ENCODE measurements around the gene ASTN1. TPM values are rescaled to one million over a fixed set of nuclear protein-coding genes. Genes with fewer than 3 reads are reported as not detected.

Gene ASTN1
- total RNA-seq, 1 experiment from 2014 or later, result 0.05 TPM

- intact Hi-C loops (cut with micrococcal nuclease; ENCODE audit: unreplicated experiment) (no loop called here), in situ Hi-C loops (cut with HindIII; ENCODE audit: low pct_unique_long_range_greater_than_20kb, low sequenced_read_pairs) (no loop called here)
- BruUV-seq (replicated peaks), result no TSS peak
- no peaks in the 10 kb centered on the region for H3K9me3 ChIP-seq (ENCODE audit: control insufficient read depth, insufficient read depth, low read depth, low read length)
- H3K27ac ChIP-seq (ENCODE audit: low read length), result no peak overlapping the region
- peaks cover 2% of the 10 kb centered on the region for H3K27me3 ChIP-seq (ENCODE audit: control insufficient read depth, insufficient read depth, low read length)
- DNase-seq (ENCODE audit: low read depth, low spot score) (no peak), ATAC-seq (no peak)
- H3K36me3 ChIP-seq (ENCODE audit: control insufficient read depth, insufficient read depth, low read length), result no peaks in the 10 kb centered on the region
- TF ChIP-seq SIN3A (IDR thresholded peaks at IDR 0.05; ENCODE audit: borderline replicate concordance, insufficient read depth, low read depth, low read length) (no peak), CTCF (IDR thresholded peaks at IDR 0.05) (no peak), REST (IDR thresholded peaks at IDR 0.05; ENCODE audit: insufficient read depth in 1 of 2, low read depth in 2 of 2, low read length in 1 of 2) (no peak), POLR2AphosphoS5 (IDR thresholded peaks at IDR 0.05; ENCODE audit: low read depth, low read length) (no peak), TCF7L2 (IDR thresholded peaks at IDR 0.05; ENCODE audit: low read depth, low read length) (no peak)
- H3K4me1 ChIP-seq (ENCODE audit: control insufficient read depth, insufficient read depth, low read length), result no peaks in the 10 kb centered on the region
- ChIA-PET POLR2A (no interaction called here), CTCF (no interaction called here)
- no peak overlapping the region for H3K4me3 ChIP-seq (ENCODE audit: low read depth in 2 of 2, low read length in 2 of 2)
Measured at GRCh38 chr1:177118901-177119300, 45.6 kb downstream of the ASTN1 start.

- Histone ChIP-seq H3K36me3 (ENCODE audit: control insufficient read depth, insufficient read depth, low read length) (no peaks in the 10 kb centered on the region), H3K9me3 (ENCODE audit: control insufficient read depth, insufficient read depth, low read depth, low read length) (no peaks in the 10 kb centered on the region), H3K4me1 (ENCODE audit: control insufficient read depth, insufficient read depth, low read length) (no peaks in the 10 kb centered on the region), H3K27me3 (ENCODE audit: control insufficient read depth, insufficient read depth, low read length) (peaks cover 4% of the 10 kb centered on the region), H3K4me3 (ENCODE audit: low read depth in 2 of 2, low read length in 2 of 2) (no peak overlapping the region), H3K27ac (ENCODE audit: low read length) (no peak overlapping the region)
- in situ Hi-C loops (cut with HindIII; ENCODE audit: low pct_unique_long_range_greater_than_20kb, low sequenced_read_pairs) (no loop called here), intact Hi-C loops (cut with micrococcal nuclease; ENCODE audit: unreplicated experiment) (no loop called here)
- CTCF ChIA-PET, result no interaction called here
- BruUV-seq (replicated peaks), result no TSS peak
- DNase-seq (ENCODE audit: low read depth, low spot score) (no peak), ATAC-seq (no peak)
- TF ChIP-seq REST (IDR thresholded peaks at IDR 0.05; ENCODE audit: insufficient read depth in 1 of 2, low read depth in 2 of 2, low read length in 1 of 2), result no peak
- no peak for TF ChIP-seq CTCF (IDR thresholded peaks at IDR 0.05)
- TF ChIP-seq SIN3A (IDR thresholded peaks at IDR 0.05; ENCODE audit: borderline replicate concordance, insufficient read depth, low read depth, low read length), result no peak
- TF ChIP-seq POLR2AphosphoS5 (IDR thresholded peaks at IDR 0.05; ENCODE audit: low read depth, low read length), result no peak
- no peak for TF ChIP-seq TCF7L2 (IDR thresholded peaks at IDR 0.05; ENCODE audit: low read depth, low read length)
- POLR2A ChIA-PET, result no interaction called here
Measured at GRCh38 chr1:177116941-177117340, 47.6 kb downstream of the ASTN1 start.

Data from Panc1 (cell line).